ENCODE data around the gene CCDC142.

The CCDC142 gene, protein sequence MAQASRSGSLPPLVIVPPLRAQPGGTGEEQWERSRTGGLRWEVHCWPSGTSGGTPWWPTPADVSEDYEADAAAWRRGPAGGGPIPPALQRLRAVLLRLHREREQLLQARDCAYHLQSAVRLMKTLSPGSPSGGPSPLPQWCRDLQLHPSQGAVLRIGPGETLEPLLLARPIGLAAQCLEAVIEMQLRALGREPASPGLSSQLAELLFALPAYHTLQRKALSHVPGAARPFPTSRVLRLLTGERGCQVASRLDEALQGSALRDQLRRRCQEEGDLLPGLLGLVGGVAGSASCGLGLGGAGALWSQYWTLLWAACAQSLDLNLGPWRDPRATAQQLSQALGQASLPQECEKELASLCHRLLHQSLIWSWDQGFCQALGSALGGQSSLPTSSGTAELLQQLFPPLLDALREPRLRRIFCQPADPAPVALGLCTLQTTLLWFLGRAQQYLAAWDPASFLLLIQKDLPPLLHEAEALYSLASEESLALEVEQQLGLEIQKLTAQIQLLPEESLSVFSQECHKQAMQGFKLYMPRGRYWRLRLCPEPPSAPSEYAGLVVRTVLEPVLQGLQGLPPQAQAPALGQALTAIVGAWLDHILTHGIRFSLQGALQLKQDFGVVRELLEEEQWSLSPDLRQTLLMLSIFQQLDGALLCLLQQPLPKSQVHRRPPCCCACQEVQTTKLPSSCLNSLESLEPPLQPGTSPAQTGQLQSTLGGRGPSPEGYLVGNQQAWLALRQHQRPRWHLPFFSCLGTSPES

GRCh38 chr2:74482801-74483674, at the start of gene CCDC142, which contains the start of gene TTC31:
Gene CCDC142 (minus strand): TSS chr2:74482998. CDS start chr2:74482837, 161 bp downstream.
Gene TTC31 (plus strand): TSS chr2:74483081. CDS start chr2:74483096, 15 bp downstream.
- DNase-seq = peak; percentile 97

GRCh38 chr2:74532222-74532621, 49.4 kb upstream of the CCDC142 start:
- peak; percentile 78 for DNase-seq

GRCh38 chr2:74531666-74532065, 48.9 kb upstream of the CCDC142 start:
- no peak for DNase-seq

DNA sequence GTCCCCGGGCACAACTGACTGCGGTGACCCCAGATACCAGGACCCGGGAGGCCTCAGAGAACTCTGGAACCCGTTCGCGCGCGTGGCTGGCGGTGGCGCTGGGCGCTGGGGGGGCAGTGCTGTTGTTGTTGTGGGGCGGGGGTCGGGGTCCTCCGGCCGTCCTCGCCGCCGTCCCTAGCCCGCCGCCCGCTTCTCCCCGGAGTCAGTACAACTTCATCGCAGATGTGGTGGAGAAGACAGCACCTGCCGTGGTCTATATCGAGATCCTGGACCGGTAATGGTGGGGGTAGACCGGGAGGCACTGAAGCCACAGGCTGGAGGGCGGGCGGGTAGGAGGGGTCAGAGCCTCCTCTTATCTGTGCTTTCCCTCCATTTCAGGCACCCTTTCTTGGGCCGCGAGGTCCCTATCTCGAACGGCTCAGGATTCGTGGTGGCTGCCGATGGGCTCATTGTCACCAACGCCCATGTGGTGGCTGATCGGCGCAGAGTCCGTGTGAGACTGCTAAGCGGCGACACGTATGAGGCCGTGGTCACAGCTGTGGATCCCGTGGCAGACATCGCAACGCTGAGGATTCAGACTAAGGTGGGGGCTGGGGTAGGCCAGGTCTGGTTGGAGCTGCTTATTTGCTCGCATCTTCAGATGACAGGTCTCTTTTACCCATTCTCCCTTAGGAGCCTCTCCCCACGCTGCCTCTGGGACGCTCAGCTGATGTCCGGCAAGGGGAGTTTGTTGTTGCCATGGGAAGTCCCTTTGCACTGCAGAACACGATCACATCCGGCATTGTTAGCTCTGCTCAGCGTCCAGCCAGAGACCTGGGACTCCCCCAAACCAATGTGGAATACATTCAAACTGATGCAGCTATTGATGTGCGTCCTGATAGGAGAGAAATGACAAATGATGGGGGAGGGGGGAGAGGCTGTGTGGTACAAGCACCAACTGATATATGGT, 47.7 kb upstream of the CCDC142 start:
- peak; percentile 99 for DNase-seq

DNA sequence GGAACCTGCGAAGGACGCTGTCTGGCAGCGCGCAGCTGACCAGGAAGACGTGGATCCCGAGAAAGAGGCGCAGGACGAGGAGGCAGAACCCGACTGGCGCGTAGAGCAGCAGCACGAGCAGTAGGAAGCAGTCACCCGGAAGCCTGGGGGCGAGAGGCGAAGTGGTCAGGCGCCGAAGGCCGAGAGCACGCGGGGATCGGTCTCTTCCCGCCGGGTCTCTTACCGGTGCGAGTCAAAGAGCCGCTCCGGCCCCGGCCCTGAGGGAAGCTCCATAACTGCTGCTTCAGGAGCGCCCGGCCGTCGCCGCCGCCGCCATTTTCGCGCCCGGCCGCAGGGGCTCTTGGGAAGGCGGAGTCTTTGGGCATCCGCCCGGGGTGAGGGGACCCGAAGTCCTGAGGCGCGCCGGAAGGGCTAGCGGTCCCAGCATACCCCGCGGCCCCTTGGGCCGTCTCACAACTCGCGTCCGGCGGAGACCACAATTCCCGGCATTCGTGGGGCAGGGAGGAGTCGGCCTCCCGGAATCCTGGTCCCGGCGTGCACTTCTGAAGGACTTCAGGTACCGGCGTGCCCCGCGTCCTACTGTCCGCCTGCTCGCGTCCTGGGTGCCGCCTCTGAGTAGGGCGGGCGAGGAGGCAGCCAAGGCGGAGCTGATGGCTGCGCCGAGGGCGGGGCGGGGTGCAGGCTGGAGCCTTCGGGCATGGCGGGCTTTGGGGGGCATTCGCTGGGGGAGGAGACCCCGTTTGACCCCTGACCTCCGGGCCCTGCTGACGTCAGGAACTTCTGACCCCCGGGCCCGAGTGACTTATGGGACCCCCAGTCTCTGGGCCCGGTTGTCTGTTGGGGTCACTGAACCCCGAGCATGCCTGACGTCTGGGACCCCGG, 46.8 kb upstream of the CCDC142 start, which contains the start of the genes AUP1 and HTRA2:
TSS of gene AUP1 (minus strand) at position 350 of the 882 bp plus-strand sequence. CDS start at position 273, 77 bp downstream.
TSS of gene HTRA2 (plus strand) at position 577 of the 882 bp plus-strand sequence. CDS start at position 651, 74 bp downstream.
- DNase-seq = peak; percentile 99

GRCh38 chr2:74528600-74529356, 46.0 kb upstream of the CCDC142 start:
- no peak for DNase-seq

DNA sequence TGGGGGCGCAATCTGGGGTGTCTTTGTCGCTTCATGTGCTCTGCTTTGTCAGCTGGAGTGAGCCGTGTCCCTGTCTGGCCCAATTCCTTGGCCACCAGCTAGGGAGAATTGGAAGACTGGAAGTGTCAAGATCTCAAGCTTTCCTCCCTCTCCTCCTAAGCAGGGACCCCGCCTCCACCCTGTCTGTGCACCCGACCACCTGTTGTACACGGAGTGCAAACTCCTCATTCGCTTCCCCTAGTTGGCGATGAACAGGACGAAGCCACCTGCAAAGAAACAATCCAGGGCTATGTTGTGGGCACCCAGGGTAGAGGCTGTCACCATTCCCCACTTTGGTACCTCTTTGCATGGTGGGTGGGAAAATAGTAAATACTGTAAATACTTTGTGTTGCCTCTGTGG, 44.9 kb upstream of the CCDC142 start:
- DNase-seq = no peak

GRCh38 chr2:74526649-74527230, 43.9 kb upstream of the CCDC142 start:
- DNase-seq = no peak

DNA sequence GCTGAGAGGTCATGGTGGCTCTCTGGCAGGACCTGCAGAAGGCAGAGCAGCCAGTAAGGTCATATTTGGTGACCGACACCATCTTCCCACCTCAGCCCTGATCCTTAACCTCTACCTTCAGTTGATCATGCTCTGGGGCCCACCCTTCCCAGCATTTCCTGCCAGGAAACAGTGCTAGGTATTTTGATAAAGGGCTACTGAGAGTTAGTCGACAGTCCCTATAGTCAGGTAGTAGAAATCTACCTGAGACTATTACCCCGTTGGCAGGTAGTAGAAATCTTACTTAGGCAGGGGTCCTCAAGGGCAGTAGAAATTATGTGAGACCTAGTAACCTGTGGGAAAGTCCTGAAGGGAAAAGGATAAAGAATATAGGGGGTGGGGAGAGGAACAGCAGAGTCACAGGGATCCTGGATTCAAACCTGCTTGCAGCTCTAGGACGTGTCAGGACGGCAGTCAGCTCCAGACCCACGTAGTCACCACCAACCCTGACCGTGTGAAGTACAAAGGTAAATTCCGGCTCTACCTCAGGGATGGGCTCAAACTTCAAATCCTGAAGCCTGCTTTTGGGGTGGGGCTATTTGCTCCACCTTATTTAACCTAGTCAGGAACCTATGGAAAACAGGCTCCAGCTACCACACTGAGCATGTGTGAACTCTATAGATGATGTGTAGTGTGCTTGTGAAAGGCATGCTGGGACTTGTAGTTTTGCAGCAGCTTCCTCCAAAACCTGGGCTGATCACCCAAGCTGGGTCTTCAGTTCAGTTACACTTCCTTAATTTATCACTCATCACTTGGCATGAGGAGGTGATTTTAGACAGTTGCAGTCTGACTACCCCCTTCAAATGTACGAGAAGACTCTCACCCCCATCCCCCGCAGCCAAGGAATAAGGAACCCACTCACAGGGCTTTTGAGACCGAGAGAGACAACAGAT, 43.2 kb upstream of the CCDC142 start, which contains the start of gene DQX1:
TSS of gene DQX1 (minus strand) at position 515 of the 932 bp plus-strand sequence. CDS start at position 13, 502 bp downstream.
- DNase-seq = peak; percentile 67

DNA sequence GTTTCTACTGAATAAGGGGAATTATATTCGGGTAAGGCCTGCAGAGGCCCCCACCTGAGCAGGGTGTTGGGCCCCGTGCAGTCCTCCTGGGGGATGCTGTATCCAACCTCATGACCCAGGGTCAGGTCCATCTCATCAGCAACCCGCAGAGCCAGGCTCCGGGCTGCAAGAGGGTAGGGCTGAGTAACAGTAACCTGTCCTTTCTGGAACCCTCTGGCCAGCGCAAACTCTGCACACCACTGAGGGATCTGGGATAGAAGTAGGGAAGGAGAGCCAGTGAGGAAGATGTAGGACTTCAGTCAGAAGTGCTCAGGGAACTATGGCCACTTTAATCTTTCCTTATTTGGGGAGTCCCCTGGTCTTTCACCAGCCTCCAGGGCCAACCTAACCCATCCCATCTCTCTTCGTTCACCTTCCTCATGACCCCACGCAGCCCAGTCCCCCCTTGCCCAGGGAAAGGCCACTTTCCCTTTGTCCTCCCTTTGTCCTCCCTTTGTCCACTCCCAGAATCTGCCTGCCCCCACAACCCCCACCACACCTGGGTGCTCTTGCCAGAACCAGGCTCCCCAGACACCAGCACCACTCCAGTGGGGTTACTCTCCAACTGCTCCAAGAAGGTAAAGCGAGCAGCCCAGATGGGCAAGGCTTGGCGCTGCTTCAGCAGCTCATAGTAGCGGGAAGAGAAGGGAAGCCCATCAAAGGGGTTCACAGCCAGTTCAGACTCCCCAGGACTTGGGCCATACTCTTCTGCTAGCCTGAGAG, 42.3 kb upstream of the CCDC142 start:
- no peak for DNase-seq

DNA sequence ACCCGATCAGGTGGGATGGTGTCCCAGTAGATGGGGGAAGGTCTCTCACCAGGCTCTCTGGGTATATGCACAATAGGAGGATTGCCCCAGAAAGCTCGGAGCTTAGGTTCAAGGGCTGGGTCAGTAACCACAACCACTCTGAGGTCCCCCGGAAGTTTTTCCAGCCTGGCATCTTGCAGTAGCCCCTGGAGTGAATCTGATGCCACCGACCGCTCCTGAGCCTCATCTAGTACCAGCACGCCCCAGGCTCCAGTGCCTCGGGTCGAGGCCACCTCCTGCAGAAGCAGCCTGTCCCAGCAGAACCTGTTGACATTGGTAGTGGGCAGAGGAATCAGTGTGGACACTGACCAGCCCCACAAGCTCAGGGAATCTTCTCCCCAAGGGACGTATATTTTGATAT, 41.2 kb upstream of the CCDC142 start:
- no peak for DNase-seq

GRCh38 chr2:74522516-74522915, 39.7 kb upstream of the CCDC142 start:
- DNase-seq = no peak

DNA sequence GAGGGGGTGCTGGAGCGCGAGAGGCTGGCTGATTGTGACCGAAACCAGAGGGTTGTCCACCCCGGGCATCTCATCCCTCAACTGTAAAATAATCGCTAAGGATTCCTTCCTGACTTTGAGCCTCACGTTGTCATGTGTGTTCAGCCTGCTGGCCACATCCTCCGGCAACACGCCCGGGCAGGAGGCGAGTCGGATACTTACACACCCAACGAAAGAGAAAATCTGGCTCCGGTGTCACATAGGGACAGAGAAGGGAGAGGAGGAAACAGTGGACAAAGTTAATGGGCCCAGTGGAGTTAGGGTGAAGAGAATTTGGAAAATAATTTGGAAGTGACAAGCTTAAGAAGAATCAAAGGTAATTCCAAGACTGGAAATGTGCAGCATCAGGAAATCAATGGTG, 33.9 kb upstream of the CCDC142 start:
- DNase-seq = no peak

GRCh38 chr2:74515981-74516633, 33.3 kb upstream of the CCDC142 start:
- DNase-seq = peak; percentile 81

DNA sequence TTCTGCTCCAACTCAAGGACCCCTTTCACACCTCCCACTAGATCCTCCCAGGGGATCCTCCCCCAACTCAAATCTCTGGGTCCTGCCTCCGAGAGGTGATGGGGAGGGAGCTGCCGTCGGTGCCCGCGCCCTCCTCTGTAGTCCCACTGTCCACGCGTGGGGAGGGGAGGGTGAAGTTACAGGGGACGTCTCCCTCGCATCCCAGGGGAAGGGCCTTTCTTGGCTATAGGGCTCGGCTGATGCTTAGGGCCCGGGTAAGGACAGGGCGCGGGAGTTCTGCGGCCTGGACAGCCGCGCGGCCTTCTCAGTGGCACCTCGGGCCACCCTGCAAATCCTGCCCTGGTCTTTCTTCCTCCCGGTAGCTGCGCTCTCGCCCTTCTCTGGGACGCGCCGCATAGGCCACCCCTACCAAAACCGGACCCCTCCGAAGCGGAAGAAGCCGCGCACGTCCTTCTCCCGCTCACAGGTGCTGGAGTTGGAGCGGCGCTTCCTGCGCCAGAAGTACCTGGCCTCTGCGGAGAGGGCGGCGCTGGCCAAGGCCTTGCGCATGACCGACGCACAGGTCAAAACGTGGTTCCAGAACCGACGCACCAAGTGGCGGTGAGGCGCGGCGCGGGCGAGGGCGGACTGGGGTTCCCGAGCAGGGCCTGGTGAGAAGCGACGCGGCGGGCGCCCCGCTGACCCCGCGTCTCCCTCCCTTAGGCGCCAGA, 32.6 kb upstream of the CCDC142 start:
- DNase-seq = no peak

Measured in hematopoietic multipotent progenitor cell treated with erythropoietin and hydrocortisone succinate and interleukin-3 and kit ligand, for 8 days (in vitro differentiated cells).